NB4 (cell line): Measurements from ENCODE around the gene ARHGEF5.

Experiments
- MYC ChIP-seq: IDR thresholded peaks from 2 replicates; pipeline ENCODE4 v1.6.1; 2011; ENCODE audit warnings: low read depth, low read length
- POLR2A ChIP-seq: IDR thresholded peaks from 2 replicates; pipeline ENCODE4 v1.6.1; 2011; ENCODE audit warnings: mild to moderate bottlenecking; ENCODE audit not compliant: insufficient read length; ENCODE audit errors: extremely low read depth
- TF ChIP-seq, protein P1 (sequence below): IDR thresholded peaks from one replicate; pipeline ENCODE4 v1.5.1; 2012; ENCODE audit warnings: low read depth, low read length

- no peak for TF ChIP-seq POLR2A
- TF ChIP-seq, protein P1, sequence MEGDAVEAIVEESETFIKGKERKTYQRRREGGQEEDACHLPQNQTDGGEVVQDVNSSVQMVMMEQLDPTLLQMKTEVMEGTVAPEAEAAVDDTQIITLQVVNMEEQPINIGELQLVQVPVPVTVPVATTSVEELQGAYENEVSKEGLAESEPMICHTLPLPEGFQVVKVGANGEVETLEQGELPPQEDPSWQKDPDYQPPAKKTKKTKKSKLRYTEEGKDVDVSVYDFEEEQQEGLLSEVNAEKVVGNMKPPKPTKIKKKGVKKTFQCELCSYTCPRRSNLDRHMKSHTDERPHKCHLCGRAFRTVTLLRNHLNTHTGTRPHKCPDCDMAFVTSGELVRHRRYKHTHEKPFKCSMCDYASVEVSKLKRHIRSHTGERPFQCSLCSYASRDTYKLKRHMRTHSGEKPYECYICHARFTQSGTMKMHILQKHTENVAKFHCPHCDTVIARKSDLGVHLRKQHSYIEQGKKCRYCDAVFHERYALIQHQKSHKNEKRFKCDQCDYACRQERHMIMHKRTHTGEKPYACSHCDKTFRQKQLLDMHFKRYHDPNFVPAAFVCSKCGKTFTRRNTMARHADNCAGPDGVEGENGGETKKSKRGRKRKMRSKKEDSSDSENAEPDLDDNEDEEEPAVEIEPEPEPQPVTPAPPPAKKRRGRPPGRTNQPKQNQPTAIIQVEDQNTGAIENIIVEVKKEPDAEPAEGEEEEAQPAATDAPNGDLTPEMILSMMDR: no peak
- no peak for TF ChIP-seq MYC
Measured at GRCh38 chr7:144416341-144416740, 61.1 kb downstream of the ARHGEF5 start.
